HepG2 (cell line): Measurements from ENCODE around the gene GH2. TPM values are rescaled to one million over a fixed set of nuclear protein-coding genes. Genes with fewer than 3 reads are reported as not detected.
A peak's percentile ranks its signal among the peaks of the same experiment; 100 is the strongest.

Source experiments
- BRD4 ChIP-seq: sonication (generic); formaldehyde crosslinking; IDR thresholded peaks from 2 replicates; pipeline ENCODE4 v1.4.0; 2020; ENCODE audit warnings: missing genetic modification reagents
- FOXA3 ChIP-seq: IDR thresholded peaks from 2 replicates; pipeline ENCODE4 v1.6.1; 2016; ENCODE audit warnings: missing genetic modification reagents, missing compliant biosample characterization
- FOXO4 ChIP-seq: sonication (generic); formaldehyde crosslinking; conservative IDR thresholded peaks from 2 replicates; pipeline ENCODE4 v1.8.1; 2023; ENCODE audit warnings: missing genetic modification reagents
- POLR2G ChIP-seq: fragments of 200-400 bp; formaldehyde crosslinking; IDR thresholded peaks from 2 replicates; pipeline ENCODE4 v1.6.1; 2018; ENCODE audit warnings: mild to moderate bottlenecking, low read depth, low read length, moderate library complexity
- SP140L ChIP-seq: sonication (generic); formaldehyde crosslinking; IDR thresholded peaks from 2 replicates; pipeline ENCODE4 v1.4.0; 2020; ENCODE audit warnings: missing genetic modification reagents, borderline replicate concordance
- SPEN ChIP-seq: sonication (generic); formaldehyde crosslinking; IDR thresholded peaks from 2 replicates; pipeline ENCODE4 v1.5.1; 2020; ENCODE audit warnings: low read depth, mild to moderate bottlenecking, missing genetic modification reagents
- SRSF1 ChIP-seq: fragments of 200-400 bp; formaldehyde crosslinking; optimal IDR thresholded peaks from 2 replicates; pipeline ENCODE3; 2017; ENCODE audit warnings: mild to moderate bottlenecking, low read depth, low read length, moderate library complexity
- ZFP62 ChIP-seq: sonication (generic); formaldehyde crosslinking; IDR thresholded peaks from 2 replicates; pipeline ENCODE4 v1.4.0; 2020; ENCODE audit warnings: missing genetic modification reagents
- ZNF18 ChIP-seq: sonication (generic); formaldehyde crosslinking; IDR thresholded peaks from 2 replicates; pipeline ENCODE4 v1.8.0; 2022; ENCODE audit warnings: mild to moderate bottlenecking, missing genetic modification reagents; ENCODE audit not compliant: insufficient replicate concordance
- ZNF3 ChIP-seq: IDR thresholded peaks from 2 replicates; pipeline ENCODE4 v1.7.0; 2017; ENCODE audit warnings: inconsistent platforms
- ZSCAN31 ChIP-seq: sonication (generic); formaldehyde crosslinking; IDR thresholded peaks from 2 replicates; pipeline ENCODE4 v1.5.0; 2020; ENCODE audit warnings: low read depth, mild to moderate bottlenecking, missing genetic modification reagents
- polyA plus RNA-seq, 8 experiments: library from polyadenylated mRNA; depleted of rRNA in 3 of 8; stranded (reverse) in 7 of 8; unstranded in 1 of 8; fragments of >200 nt; fragmentation: Illumina TruSeq in 4 of 8; extraction: Trizol in 4 of 8; gene quantifications; 2 replicates each; pipeline versions ENCODE4 v1.2.1 to v1.2.3, GENCODE V29; 2011 to 2016; ENCODE audit warnings: low read depth in 4 of 8, missing spikeins in 1 of 8, mixed read lengths in 1 of 8; ENCODE audit not compliant: insufficient read depth in 1 of 8
- total RNA-seq, 5 experiments: library from RNA; depleted of rRNA; stranded (reverse); fragments of >200 nt; fragmentation: Illumina TruSeq; extraction: Trizol; gene quantifications; 2 replicates each; pipeline ENCODE4 v1.2.3, GENCODE V29; 2016; ENCODE audit warnings: low read depth in 1 of 5
- TF ChIP-seq, protein P1 (sequence below): sonication (generic); formaldehyde crosslinking; IDR thresholded peaks from 2 replicates; pipeline ENCODE4 v1.4.0; 2020; ENCODE audit warnings: missing genetic modification reagents
- TF ChIP-seq, protein P2 (sequence below): IDR thresholded peaks from 2 replicates; pipeline ENCODE4 v1.6.1; 2016; ENCODE audit warnings: missing compliant biosample characterization, missing genetic modification reagents, borderline replicate concordance

The GH2 gene
- total and polyA plus RNA-seq, 2 of the 13 experiments (the other 11 are each of a cell fraction or from before 2014, with no cell fraction given): not detected

GRCh38 chr17:63919311-63919723, 37.6 kb upstream of the GH2 start (continued):
- TF ChIP-seq ZNF18 (CRISPR knock-in tag) (no peak), ZFP62 (CRISPR knock-in tag) (no peak), SP140L (CRISPR knock-in tag) (no peak), BRD4 (CRISPR knock-in tag) (no peak), FOXA3 (CRISPR knock-in tag) (no peak), FOXO4 (CRISPR knock-in tag) (no peak), POLR2G (no peak), SPEN (no peak), ZSCAN31 (0 out of 2 replicates have a peak, but pooled peaks have one; percentile 5), ZNF3 (CRISPR knock-in tag) (no peak), SRSF1 (no peak)
- TF ChIP-seq, protein P1, sequence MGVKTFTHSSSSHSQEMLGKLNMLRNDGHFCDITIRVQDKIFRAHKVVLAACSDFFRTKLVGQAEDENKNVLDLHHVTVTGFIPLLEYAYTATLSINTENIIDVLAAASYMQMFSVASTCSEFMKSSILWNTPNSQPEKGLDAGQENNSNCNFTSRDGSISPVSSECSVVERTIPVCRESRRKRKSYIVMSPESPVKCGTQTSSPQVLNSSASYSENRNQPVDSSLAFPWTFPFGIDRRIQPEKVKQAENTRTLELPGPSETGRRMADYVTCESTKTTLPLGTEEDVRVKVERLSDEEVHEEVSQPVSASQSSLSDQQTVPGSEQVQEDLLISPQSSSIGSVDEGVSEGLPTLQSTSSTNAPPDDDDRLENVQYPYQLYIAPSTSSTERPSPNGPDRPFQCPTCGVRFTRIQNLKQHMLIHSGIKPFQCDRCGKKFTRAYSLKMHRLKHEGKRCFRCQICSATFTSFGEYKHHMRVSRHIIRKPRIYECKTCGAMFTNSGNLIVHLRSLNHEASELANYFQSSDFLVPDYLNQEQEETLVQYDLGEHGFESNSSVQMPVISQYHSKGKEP (CRISPR knock-in tag): 0 out of 2 replicates have a peak, but pooled peaks have one; percentile 36
- TF ChIP-seq, protein P2, sequence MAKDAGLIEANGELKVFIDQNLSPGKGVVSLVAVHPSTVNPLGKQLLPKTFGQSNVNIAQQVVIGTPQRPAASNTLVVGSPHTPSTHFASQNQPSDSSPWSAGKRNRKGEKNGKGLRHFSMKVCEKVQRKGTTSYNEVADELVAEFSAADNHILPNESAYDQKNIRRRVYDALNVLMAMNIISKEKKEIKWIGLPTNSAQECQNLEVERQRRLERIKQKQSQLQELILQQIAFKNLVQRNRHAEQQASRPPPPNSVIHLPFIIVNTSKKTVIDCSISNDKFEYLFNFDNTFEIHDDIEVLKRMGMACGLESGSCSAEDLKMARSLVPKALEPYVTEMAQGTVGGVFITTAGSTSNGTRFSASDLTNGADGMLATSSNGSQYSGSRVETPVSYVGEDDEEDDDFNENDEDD (CRISPR knock-in tag): no peak
